ENCODE results near the gene ACSBG1. TPM values are rescaled to one million over a fixed set of nuclear protein-coding genes. Genes with fewer than 3 reads are reported as not detected.

Gene ACSBG1
- total and polyA plus RNA-seq, 2 of the 8 experiments (the other 6 are each of a cell fraction or from before 2014, with no cell fraction given) = 5.4 to 7.1 TPM

GRCh38 chr15:78263907-78264303 is 29.5 kb upstream of the ACSBG1 start:
- no peak overlapping the region for H2BK5ac ChIP-seq (ENCODE audit: low read depth, low read length)
- no peaks in the 10 kb centered on the region for H4K20me1 ChIP-seq (replicated peaks in 1 of 2; ENCODE audit: control insufficient read depth in 1 of 2, insufficient read depth in 2 of 2, low read length in 2 of 2)
- no peak overlapping the region for H3K14ac ChIP-seq (ENCODE audit: insufficient read length)
- peaks cover 0 to 19% (median 10%) of the 10 kb centered on the region in 4 experiments; a peak in 4 of 7 replicates for H3K27me3 ChIP-seq (replicated peaks in 1 of 4; ENCODE audit: control insufficient read depth in 3 of 4, extremely low read depth in 1 of 4, insufficient read depth in 3 of 4, low read length in 3 of 4)
- H4K5ac ChIP-seq (ENCODE audit: insufficient read length, low read depth, low read length) = no peak overlapping the region
- WGBS, 2 experiments (ENCODE audit: extremely low coverage in 1 of 2, insufficient coverage in 1 of 2, insufficient read length in 1 of 2, insufficient replicate concordance in 2 of 2, low coverage in 1 of 2, low lambda C conversion rate in 2 of 2, missing lambda C conversion rate in 1 of 2) = 79% methylated on average over 18 of the region's 23 CpGs; no CpG with 5 or more reads in 1 of the 2 experiments
- H3K56ac ChIP-seq (replicated peaks; ENCODE audit: insufficient read length, low read depth, low read length) = no peak overlapping the region
- no peaks in the 10 kb centered on the region; the same call in 1 of the 2 replicates for H3K23me2 ChIP-seq (ENCODE audit: low read depth, low read length)
- no peak overlapping the region for H2BK20ac ChIP-seq (ENCODE audit: low read length)
- peak overlapping the region; percentile 29 to 59 (median 32); a peak in 5 of 8 replicates for H3K4me3 ChIP-seq (ENCODE audit: extremely low read depth in 1 of 4, insufficient read depth in 2 of 4, low read depth in 3 of 4, low read length in 4 of 4)
- H2BK120ac ChIP-seq (replicated peaks; ENCODE audit: low read depth, low read length) = no peak overlapping the region
- no peak for DNase-seq (ENCODE audit: low read depth in 1 of 2, low spot score in 2 of 2)
- ChIA-PET POLR2A (ENCODE audit: partially characterized antibody) (interaction anchor here (1.2 to 2.7 kb wide), 5 partner anchors 9 to 302 kb away, joined by 3 to 8 read pairs (median 6); partner anchors contain the start of genes CHRNA5, IREB2 and SKIC8), CTCF (ENCODE audit: partially characterized antibody) (interaction anchor here (1.1 to 7.7 kb wide), 2 partner anchors 23 to 41 kb away, joined by 3 to 48 read pairs; no protein-coding TSS in a partner anchor)
- H2AK5ac ChIP-seq (ENCODE audit: low read depth, low read length) = no peak overlapping the region
- peak overlapping the region; percentile 73; the same call in 1 of the 2 replicates for H2AFZ ChIP-seq (ENCODE audit: low read length)
- no peak overlapping the region for H3K18ac ChIP-seq (ENCODE audit: extremely low read depth, low read length)
- H3K36me3 ChIP-seq (ENCODE audit: control insufficient read depth in 2 of 4, insufficient read depth in 4 of 4, low read length in 3 of 4) = no peaks in the 10 kb centered on the region
- H2BK15ac ChIP-seq (ENCODE audit: low read length) = no peak overlapping the region
- H3K9ac ChIP-seq (replicated peaks in 1 of 4; ENCODE audit: extremely low read depth in 1 of 4, low read depth in 3 of 4, low read length in 3 of 4) = peak overlapping the region in 1 of 4 experiments; percentile 46; a peak in 1 of 7 replicates
- no peaks in the 10 kb centered on the region for H3K79me1 ChIP-seq (ENCODE audit: low read depth, low read length)
- no peaks in the 10 kb centered on the region for H3K79me2 ChIP-seq (ENCODE audit: control insufficient read depth in 1 of 2, insufficient read depth in 2 of 2, low read length in 2 of 2)
- H3K4me1 ChIP-seq (replicated peaks in 1 of 4; ENCODE audit: control insufficient read depth in 3 of 4, insufficient read depth in 4 of 4, low read length in 3 of 4) = 0 out of 7 replicates have a peak, but pooled peaks cover 0 to 3% (median 0%) of the 10 kb centered on the region in 4 experiments
- H3K9me3 ChIP-seq (ENCODE audit: insufficient read depth in 2 of 2, low read depth in 1 of 2, low read length in 1 of 2) = no peaks in the 10 kb centered on the region
- H3K4ac ChIP-seq (replicated peaks; ENCODE audit: insufficient read length, low read depth, low read length) = no peak overlapping the region
- no peak overlapping the region for H4K91ac ChIP-seq (replicated peaks; ENCODE audit: insufficient read length, low read length)
- peak overlapping the region; percentile 83 for H4K8ac ChIP-seq (ENCODE audit: extremely low read depth, insufficient read depth, low read length)
- H3K23ac ChIP-seq (ENCODE audit: insufficient read length) = no peak overlapping the region
- FAIRE-seq = no peak
- H3K4me2 ChIP-seq (ENCODE audit: insufficient read depth in 1 of 2, low read depth in 2 of 2, low read length in 2 of 2) = peak overlapping the region; percentile 41 to 55
- H2BK12ac ChIP-seq (ENCODE audit: low read depth, low read length) = no peak overlapping the region
- H3K27ac ChIP-seq (ENCODE audit: low read depth, low read length) = no peak overlapping the region
- TF ChIP-seq SUZ12 (IDR thresholded peaks at IDR 0.05; ENCODE audit: low read length) = no peak
- no peak for TF ChIP-seq BACH1 (IDR thresholded peaks at IDR 0.05; ENCODE audit: low read length)
- TF ChIP-seq RBBP5 (IDR thresholded peaks at IDR 0.05; ENCODE audit: borderline replicate concordance, low read depth, low read length) = no peak
- no peak for TF ChIP-seq GABPA (IDR thresholded peaks at IDR 0.05; ENCODE audit: borderline replicate concordance, insufficient read depth, low read length)
- TF ChIP-seq BRCA1 (IDR thresholded peaks at IDR 0.05; ENCODE audit: low read depth, low read length) = no peak
- TF ChIP-seq KDM4A (IDR thresholded peaks at IDR 0.05; ENCODE audit: low read depth, low read length, severe bottlenecking) = no peak
- no peak for TF ChIP-seq JUN (IDR thresholded peaks at IDR 0.05; ENCODE audit: low read depth, low read length)
- no peak for TF ChIP-seq RFX5 (IDR thresholded peaks at IDR 0.05; ENCODE audit: borderline replicate concordance, low read depth, low read length)
- TF ChIP-seq CBX8 (IDR thresholded peaks at IDR 0.05; ENCODE audit: borderline replicate concordance, low read depth, low read length) = no peak
- TF ChIP-seq SIN3A (conservative IDR thresholded peaks at IDR 0.05 in 1 of 2, IDR thresholded peaks at IDR 0.05 in 1 of 2; ENCODE audit: low read depth in 1 of 2, low read length in 2 of 2) = no peak
- TF ChIP-seq TAF7 (optimal IDR thresholded peaks at IDR 0.05; ENCODE audit: borderline replicate concordance, low read depth, low read length) = no peak
- TF ChIP-seq CBX5 (IDR thresholded peaks at IDR 0.05; ENCODE audit: low read depth, low read length) = no peak
- TF ChIP-seq HDAC6 (IDR thresholded peaks at IDR 0.05; ENCODE audit: low read depth, low read length) = no peak
- TF ChIP-seq MAFK (IDR thresholded peaks at IDR 0.05; ENCODE audit: low read depth, low read length) = no peak

Data from H1 (cell line).